Measurements from ENCODE around the gene SSX4.
"Not testable (repeated sequence)": the region's sequence is repeated elsewhere in the genome, so short reads cannot be mapped to it uniquely, and the experiment has no call there.

Gene SSX4, protein sequence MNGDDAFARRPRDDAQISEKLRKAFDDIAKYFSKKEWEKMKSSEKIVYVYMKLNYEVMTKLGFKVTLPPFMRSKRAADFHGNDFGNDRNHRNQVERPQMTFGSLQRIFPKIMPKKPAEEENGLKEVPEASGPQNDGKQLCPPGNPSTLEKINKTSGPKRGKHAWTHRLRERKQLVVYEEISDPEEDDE

GRCh38 chrX:48383239-48383638 is at the start of gene SSX4:
TSS of gene SSX4 (plus strand) at chrX:48383539. CDS start at chrX:48384054, 515 bp downstream.
- DNase-seq (ENCODE audit: low read depth, low spot score), result not testable (repeated sequence)

DNA sequence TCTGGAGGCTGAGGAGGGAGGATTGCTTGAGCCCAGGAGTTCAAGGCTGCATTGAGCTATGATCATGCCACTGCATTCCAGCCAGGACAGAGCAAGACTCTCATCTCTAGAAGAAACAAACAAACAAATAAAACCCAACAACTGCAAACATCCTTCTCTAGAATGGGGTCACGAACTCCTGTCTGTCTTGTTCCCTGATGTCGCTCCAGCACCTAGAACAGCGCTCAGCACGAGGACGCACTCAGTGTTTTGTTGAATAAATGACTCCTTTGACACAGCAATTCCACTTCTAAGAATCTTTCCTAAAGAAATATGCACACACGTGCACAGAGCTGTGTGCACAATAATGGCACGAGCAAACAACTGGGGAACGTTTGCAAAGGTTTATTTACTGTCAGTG is 37.3 kb upstream of the SSX4 start:
- DNase-seq (ENCODE audit: low read depth, low spot score), result not testable (repeated sequence)

DNA sequence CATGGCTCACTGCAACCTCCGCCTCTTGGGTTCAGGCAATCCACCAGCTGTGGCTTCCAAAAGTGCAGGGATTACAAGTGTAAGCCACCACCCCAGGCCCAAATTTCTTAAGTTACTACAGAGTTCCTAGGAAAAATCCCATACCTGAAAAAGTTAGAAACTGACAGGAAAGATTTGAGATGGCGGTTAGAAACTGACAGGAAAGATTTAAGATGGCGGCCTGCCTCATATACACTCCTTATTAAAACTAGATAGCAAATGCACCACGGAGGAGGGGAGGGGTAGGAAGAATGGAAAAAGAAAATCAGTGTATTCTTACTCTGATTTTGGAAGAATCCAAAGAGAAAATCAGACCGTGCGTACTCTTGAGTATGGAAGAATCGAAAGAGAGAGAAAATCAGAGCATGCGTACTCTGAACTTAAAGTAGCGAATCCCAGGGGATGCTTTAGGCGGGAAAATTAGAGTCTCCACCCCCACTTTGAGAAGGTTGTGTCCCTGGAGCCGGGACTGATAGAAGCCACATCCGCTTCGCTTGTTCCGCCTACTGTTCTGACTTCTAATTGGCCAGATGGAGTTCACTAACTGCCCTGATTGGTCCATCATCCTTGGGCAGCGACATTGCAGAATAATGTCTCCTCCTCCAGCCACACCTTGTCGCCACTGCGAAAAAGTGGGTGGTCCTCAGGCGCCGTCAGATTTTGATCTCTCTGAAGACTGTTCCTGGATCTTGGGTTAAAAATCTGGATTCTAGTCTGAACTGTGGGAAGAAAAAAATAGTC is 26.8 kb upstream of the SSX4 start, which contains the start of gene SSX3:
Gene SSX3 (minus strand): TSS at position 389 of the 780 bp plus-strand sequence. CDS start 1,454 bp downstream, outside the sequence.
- DNase-seq (ENCODE audit: low read depth, low spot score), result not testable (repeated sequence)

DNA sequence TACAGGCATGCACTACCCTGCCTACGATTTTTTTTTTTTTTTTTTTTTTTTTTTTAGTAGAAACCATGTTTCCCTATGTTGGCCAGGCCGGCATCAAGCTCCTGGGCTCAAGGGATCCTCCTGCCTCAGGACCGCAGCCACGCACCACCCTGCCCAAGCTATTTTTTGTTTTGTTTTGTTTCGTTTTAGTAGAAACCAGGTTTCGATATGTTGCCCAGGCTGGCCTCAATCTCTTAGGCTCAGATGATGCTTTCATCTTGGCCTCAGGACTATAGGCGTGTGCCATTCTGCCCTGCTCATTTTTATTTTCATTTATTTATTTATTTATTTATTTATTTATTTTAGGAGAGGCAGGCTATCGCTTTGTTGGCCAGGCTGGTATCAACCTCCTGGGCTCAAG is 25.7 kb upstream of the SSX4 start:
- no peak for DNase-seq (ENCODE audit: low read depth, low spot score)

GRCh38 chrX:48359281-48359680 is 24.1 kb upstream of the SSX4 start:
- DNase-seq (ENCODE audit: low read depth, low spot score), result not testable (repeated sequence)

DNA sequence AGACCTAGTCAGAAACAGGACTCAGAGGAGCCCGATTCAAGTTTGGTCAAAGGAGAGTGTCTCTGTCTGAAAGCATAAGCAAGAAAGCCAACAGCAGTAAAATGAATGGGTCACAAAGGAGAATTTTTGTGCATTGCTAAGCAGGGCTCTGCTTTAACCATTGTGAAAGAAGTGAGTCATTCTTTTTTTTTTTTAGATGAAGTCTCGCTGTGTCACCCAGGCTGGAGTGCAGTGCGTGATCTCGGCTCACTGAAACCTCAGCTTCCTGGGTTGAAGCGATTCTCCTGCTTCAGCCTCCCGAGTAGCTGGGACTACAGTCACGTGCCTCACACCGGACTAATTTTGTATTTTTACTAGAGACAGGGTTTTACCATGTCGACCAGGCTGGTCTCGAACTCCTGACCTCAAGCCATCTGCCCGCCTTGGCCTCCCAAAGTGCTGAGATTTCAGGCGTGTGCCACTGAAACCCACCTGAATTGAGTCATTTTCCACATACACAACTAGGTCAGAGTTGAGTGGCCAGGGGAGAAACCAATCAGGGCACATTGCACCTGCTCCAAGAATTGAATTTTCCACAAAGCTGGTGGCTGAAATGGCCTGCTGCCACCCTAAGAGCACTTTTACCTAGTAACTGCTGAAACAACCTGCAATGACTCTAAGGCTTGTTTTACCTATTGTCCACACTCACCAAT is 15.5 kb upstream of the SSX4 start:
- not testable (repeated sequence) for DNase-seq (ENCODE audit: low read depth, low spot score)

DNA sequence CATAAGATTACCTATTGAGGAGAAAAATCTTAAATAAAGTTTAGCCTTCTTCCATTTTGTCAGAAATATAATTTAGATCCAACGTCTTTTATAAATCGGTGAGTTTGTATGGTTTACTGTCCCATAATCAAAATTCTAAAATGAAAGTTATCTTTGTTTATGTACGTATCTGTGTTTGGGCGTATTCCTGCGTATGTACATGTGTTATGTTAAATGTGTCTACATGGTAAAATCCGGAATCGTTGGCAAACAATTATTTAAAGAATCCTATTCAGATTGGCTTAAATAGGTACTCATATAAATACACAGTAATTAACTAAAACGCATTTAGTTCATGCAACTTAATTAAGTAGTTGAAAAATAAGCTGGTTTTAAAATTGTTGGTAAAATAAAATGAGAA is 12.9 kb upstream of the SSX4 start:
- not testable (repeated sequence) for DNase-seq (ENCODE audit: low read depth, low spot score)

GRCh38 chrX:48396931-48397330 is 13.6 kb downstream of the SSX4 start:
- DNase-seq (ENCODE audit: low read depth, low spot score), result not testable (repeated sequence)

DNA sequence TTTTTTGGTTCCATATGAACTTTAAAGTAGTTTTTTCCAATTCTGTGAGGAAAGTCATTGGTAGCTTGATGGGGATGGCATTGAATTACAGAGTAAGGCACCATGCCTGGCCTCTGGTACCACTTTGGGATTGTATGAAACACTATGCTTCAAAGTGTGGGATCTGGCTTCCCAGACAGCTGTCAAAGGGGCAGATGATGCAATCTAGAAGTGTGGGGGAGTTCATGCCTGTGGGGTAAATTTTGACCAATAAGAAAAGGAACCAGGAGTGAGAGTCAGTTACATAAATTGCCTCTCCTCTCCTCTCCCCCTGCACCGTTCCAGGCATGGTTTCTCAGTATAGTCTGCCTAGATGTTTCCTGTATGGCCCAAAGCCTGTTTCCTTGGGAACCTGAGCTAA is 14.5 kb downstream of the SSX4 start:
- not testable (repeated sequence) for DNase-seq (ENCODE audit: low read depth, low spot score)

DNA sequence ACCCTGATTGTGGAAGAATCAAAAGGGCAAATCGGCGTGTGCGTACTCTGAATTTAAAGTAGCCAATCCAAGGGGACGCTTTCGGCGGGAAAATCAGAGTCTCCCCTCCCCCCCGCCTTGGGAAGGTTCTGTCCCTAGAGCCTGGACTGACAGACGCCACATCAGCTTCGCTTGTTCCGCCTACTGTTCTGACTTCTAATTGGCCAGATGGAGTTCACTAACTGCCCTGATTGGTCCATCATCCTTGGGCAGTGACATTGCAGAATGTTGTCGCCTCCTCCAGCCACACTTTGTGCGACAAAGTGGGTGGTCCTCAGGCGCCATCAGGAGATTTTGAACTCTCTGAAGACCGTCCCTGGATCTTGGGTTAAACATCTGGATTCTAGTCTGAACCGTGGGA is 28.5 kb downstream of the SSX4 start, which contains the start of gene SSX4B:
Gene SSX4B (minus strand): TSS at position 101 of the 400 bp plus-strand sequence. CDS start 588 bp downstream, outside the sequence.
- not testable (repeated sequence) for DNase-seq (ENCODE audit: low read depth, low spot score)

- DNase-seq (ENCODE audit: low read depth, low spot score), result not testable (repeated sequence)
These were observed 43.8 kb downstream of the SSX4 start for GRCh38 chrX:48427027-48427716.

DNA sequence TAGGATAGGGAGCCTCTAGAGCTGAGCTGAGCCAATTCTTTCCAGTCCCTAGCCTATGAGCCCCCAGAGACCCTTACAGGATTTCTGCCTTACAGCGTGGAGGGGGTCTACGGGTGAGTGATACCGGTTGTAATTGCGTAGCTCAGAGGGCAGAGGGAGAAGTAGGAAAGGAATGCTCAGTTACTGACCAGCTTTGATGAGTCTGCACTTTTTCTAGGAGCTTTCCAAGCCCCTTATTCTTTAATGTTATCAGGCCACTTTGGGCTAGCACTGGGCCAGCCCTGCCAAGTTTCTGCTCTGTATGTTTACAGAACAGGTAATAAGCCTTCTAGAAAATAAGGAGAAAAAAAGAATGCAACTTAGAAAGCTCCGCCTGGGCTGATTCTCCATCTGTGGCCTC is 46.3 kb downstream of the SSX4 start:
- DNase-seq (ENCODE audit: low read depth, low spot score), result not testable (repeated sequence)

DNA sequence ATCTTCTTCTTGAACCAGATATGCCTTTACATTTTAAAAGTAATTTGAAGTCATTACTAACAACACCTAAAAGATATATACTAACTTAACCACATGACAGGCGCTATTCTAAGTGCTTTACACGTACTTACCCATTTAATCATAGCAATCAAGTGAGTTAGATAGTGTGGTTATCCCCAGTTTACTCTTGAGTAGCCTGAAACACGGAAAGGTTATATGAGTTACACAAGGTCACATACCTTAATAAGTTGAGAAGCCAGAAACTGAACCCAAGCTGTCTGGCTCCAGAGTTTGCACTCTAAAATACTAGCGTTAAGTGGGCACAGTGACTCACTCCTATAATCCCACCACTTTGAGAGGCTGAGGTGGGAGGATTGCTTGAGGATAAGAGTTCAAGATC is 46.8 kb downstream of the SSX4 start:
- DNase-seq (ENCODE audit: low read depth, low spot score), result not testable (repeated sequence)

DNA sequence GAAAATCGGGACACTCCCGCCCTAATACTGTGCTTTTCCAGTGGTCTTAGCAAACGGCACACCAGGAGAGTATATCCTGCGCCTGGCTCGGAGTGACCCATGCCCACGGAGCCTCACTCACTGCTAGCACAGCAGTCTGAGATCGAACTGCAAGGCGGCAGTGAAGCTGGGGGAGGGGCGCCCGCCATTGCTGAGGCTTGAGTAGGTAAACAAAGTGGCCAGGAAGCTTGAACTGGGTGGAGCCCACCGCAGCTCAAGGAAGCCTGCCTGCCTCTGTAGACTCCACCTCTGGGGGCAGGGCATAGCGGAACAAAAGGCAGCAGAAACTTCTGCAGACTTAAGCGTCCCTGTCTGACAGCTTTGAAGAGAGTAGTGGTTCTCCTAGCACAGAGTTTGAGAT is 50.4 kb downstream of the SSX4 start:
- not testable (repeated sequence) for DNase-seq (ENCODE audit: low read depth, low spot score)
